ENCODE results near the gene GPR62.
A peak's percentile ranks its signal among the peaks of the same experiment; 100 is the strongest.

GPR62 gene

GRCh38 chr3:51955893-51956770 is 951 bp downstream of the GPR62 start:
- ATAC-seq = peak; percentile 73 to 74

GRCh38 chr3:51957520-51958205 is 2.5 kb downstream of the GPR62 start:
- ATAC-seq = no peak

- ATAC-seq = no peak
Measured at GRCh38 chr3:51958603-51959521, 3.7 kb downstream of the GPR62 start.

GRCh38 chr3:51959651-51960050 is 4.5 kb downstream of the GPR62 start:
- ATAC-seq = no peak

GRCh38 chr3:51960386-51960785 is 5.2 kb downstream of the GPR62 start:
- ATAC-seq = no peak

- ATAC-seq = no peak
Measured at GRCh38 chr3:51961011-51961410, 5.8 kb downstream of the GPR62 start.

GRCh38 chr3:51961602-51962569 is 6.7 kb downstream of the GPR62 start:
- no peak for ATAC-seq

- no peak for ATAC-seq
Measured at GRCh38 chr3:51962854-51963530, 7.8 kb downstream of the GPR62 start.

GRCh38 chr3:51963951-51964451 is 8.8 kb downstream of the GPR62 start:
- ATAC-seq = no peak

GRCh38 chr3:51964521-51964920 is 9.3 kb downstream of the GPR62 start:
- ATAC-seq = no peak

- ATAC-seq = no peak
Measured at GRCh38 chr3:51966016-51966415, 10.8 kb downstream of the GPR62 start.

- ATAC-seq = no peak
Measured at GRCh38 chr3:51966486-51966885, 11.3 kb downstream of the GPR62 start.

GRCh38 chr3:51966922-51967383 is 11.8 kb downstream of the GPR62 start:
- peak; percentile 66 to 69 for ATAC-seq

GRCh38 chr3:51967384-51968169 is 12.4 kb downstream of the GPR62 start, which contains the start of gene PCBP4:
PCBP4 (minus strand) TSS chr3:51967454; CDS start chr3:51961240, 6,214 bp downstream.
- ATAC-seq = peak; percentile 72 to 73

- no peak for ATAC-seq
Measured at GRCh38 chr3:51968170-51968775, 13.1 kb downstream of the GPR62 start.

- no peak for ATAC-seq
Measured at GRCh38 chr3:51968883-51969678, 13.9 kb downstream of the GPR62 start.

GRCh38 chr3:51969841-51970240 is 14.7 kb downstream of the GPR62 start:
- no peak for ATAC-seq

GRCh38 chr3:51970606-51971300 is 15.6 kb downstream of the GPR62 start:
- ATAC-seq = no peak
